ENCODE measurements around the gene ACP1.

GRCh38 chr2:284896-285492 lies 20.2 kb downstream of the ACP1 start:
- TF ChIP-seq CTCF (IDR thresholded peaks at IDR 0.05): no peak
- TF ChIP-seq EZH2 (IDR thresholded peaks at IDR 0.05): no peak
